GM12878 (cell line): ENCODE measurements around the gene NPSR1. TPM values are rescaled to one million over a fixed set of nuclear protein-coding genes. Genes with fewer than 3 reads are reported as not detected.

ENCODE experiments used
- ATAC-seq: fragments of 200-7000 bp; cut with Tn5 transposase; 3 replicates; pipeline ENCODE4 v1.9.1; 2020; ENCODE audit warnings: mild to moderate bottlenecking, moderate library complexity
- BruUV-seq: library from RNA; stranded (reverse); fragments of 400-500 nt; replicated peaks from 2 replicates; lab custom pipeline; 2021; lab: Mats Ljungman, UMichigan
- CTCF ChIA-PET: fragments of 300-600 bp; sonication (Branson Sonifier 250); formaldehyde crosslinking; extraction: SDS; loops from one replicate; lab custom pipeline; 2021; ENCODE audit warnings: inconsistent platforms; lab: Yijun Ruan, JAX
- POLR2A ChIA-PET: fragments of 350-600 bp; formaldehyde crosslinking; extraction: SDS; loops from one replicate; lab custom pipeline; 2021; ENCODE audit warnings: inconsistent platforms; lab: Charles Lee
- RAD21 ChIA-PET: fragments of 300-600 bp; sonication (Branson Sonifier 250); formaldehyde crosslinking; loops from one replicate; lab custom pipeline; 2023; ENCODE audit warnings: antibody characterized with exemption; ENCODE audit not compliant: unreplicated experiment; lab: Charles Lee
- SMC1A ChIA-PET: fragments of 300-600 bp; sonication (Branson Sonifier 250); formaldehyde crosslinking; loops from one replicate; lab custom pipeline; 2023; ENCODE audit not compliant: unreplicated experiment, uncharacterized antibody; lab: Charles Lee
- DNase-seq: peaks from one replicate; pipeline ENCODE4 v3.0.0-alpha.2; 2011; ENCODE audit warnings: low read depth, low spot score
- FAIRE-seq: peaks from 3 replicates; lab custom pipeline; 2011; peaks lifted over from hg19 to GRCh38; lab: Jason Lieb, UNC
- H2AFZ ChIP-seq: 2 replicates; pipeline ENCODE4 v1.6.0; 2011; ENCODE audit warnings: low read depth, low read length, control low read depth; ENCODE audit not compliant: control insufficient read depth
- H3K27ac ChIP-seq: 2 replicates; pipeline ENCODE4 v1.5.1; 2011; ENCODE audit warnings: control low read depth; ENCODE audit not compliant: control insufficient read depth, insufficient read depth
- H3K27me3 ChIP-seq, 2 experiments: replicated peaks in 1 of 2; 2 replicates each; pipeline versions ENCODE4 v1.6.0 to v1.6.1; 2011; ENCODE audit warnings: low read length in 1 of 2; ENCODE audit not compliant: control insufficient read depth in 2 of 2, insufficient read depth in 2 of 2
- H3K36me3 ChIP-seq, 2 experiments: 2 replicates each; pipeline ENCODE4 v1.5.1; 2011; ENCODE audit warnings: low read length in 1 of 2; ENCODE audit not compliant: control insufficient read depth in 2 of 2, insufficient read depth in 2 of 2
- H3K4me1 ChIP-seq: 2 replicates; pipeline ENCODE4 v1.6.1; 2011; ENCODE audit warnings: mild to moderate bottlenecking, low read length, moderate library complexity, mixed read lengths; ENCODE audit not compliant: control insufficient read depth, insufficient read depth
- H3K4me2 ChIP-seq: 2 replicates; pipeline ENCODE4 v1.6.0; 2011; ENCODE audit warnings: control low read depth; ENCODE audit not compliant: control insufficient read depth, insufficient read depth
- H3K4me3 ChIP-seq: fragments of 200-600 bp; sonication (generic); 2 replicates; pipeline ENCODE4 v1.5.1; 2016
- H3K79me2 ChIP-seq: 2 replicates; pipeline ENCODE4 v1.6.0; 2011; ENCODE audit warnings: low read length; ENCODE audit not compliant: control insufficient read depth, insufficient read depth
- H3K9ac ChIP-seq: 2 replicates; pipeline ENCODE4 v1.8.0; 2011; ENCODE audit warnings: low read length, control low read depth, mixed read lengths; ENCODE audit not compliant: control insufficient read depth, insufficient read depth
- H3K9me3 ChIP-seq: replicated peaks from 3 replicates; pipeline ENCODE4 v1.5.1; 2011; ENCODE audit warnings: mild to moderate bottlenecking, low read length; ENCODE audit not compliant: control insufficient read depth, insufficient read depth
- H4K20me1 ChIP-seq: 2 replicates; pipeline ENCODE4 v1.6.0; 2011; ENCODE audit not compliant: control insufficient read depth, insufficient read depth
- BACH1 ChIP-seq: fragments of 450-650 bp; IDR thresholded peaks from 2 replicates; pipeline ENCODE4 v1.6.1; 2017; ENCODE audit warnings: mild to moderate bottlenecking, borderline replicate concordance
- DPF2 ChIP-seq: fragments of 450-650 bp; IDR thresholded peaks from 2 replicates; pipeline ENCODE4 v1.6.1; 2017; ENCODE audit warnings: mild to moderate bottlenecking
- FOXM1 ChIP-seq: IDR thresholded peaks from 2 replicates; pipeline ENCODE4 v1.6.1; 2012; ENCODE audit warnings: low read depth, mild to moderate bottlenecking, inconsistent platforms, low read length, moderate library complexity
- KAT2A ChIP-seq: conservative IDR thresholded peaks from 2 replicates; pipeline ENCODE4 v1.6.1; 2011; ENCODE audit warnings: low read depth, low read length; ENCODE audit not compliant: control insufficient read depth
- MTA3 ChIP-seq: IDR thresholded peaks from 2 replicates; pipeline ENCODE4 v1.6.1; 2012; ENCODE audit warnings: low read length, inconsistent platforms, borderline replicate concordance
- SMAD1 ChIP-seq: fragments of 450-650 bp; IDR thresholded peaks from 2 replicates; pipeline ENCODE4 v1.6.1; 2018; ENCODE audit warnings: mild to moderate bottlenecking, low read depth; ENCODE audit not compliant: partially characterized antibody
- WRNIP1 ChIP-seq: IDR thresholded peaks from 2 replicates; pipeline ENCODE4 v1.6.1; 2011; ENCODE audit warnings: low read depth, low read length, improper control_type of control experiment, borderline replicate concordance
- in situ Hi-C: fragments of 300-500 bp; cut with MboI; formaldehyde crosslinking; loops from 9 replicates; pipeline ENCODE4 v1.14.3; 2018; ENCODE audit warnings: mixed read lengths
- intact Hi-C: fragments of 100-400 bp; cut with micrococcal nuclease; formaldehyde crosslinking; loops from one replicate; pipeline ENCODE4 v1.14.2; 2022; ENCODE audit not compliant: unreplicated experiment
- polyA plus RNA-seq, 11 experiments: library from polyadenylated mRNA; depleted of rRNA in 4 of 11; unstranded in 6 of 11; stranded (reverse) in 5 of 11; fragments of >200 nt; fragmentation: Nextera tagmentation in 4 of 11; fragmentation: Illumina TruSeq in 1 of 11; extraction: Ambion mirVana in 4 of 11; extraction: Trizol in 1 of 11; gene quantifications; 1 replicate in 1 of 11; 2 replicates in 10 of 11; pipeline versions ENCODE4 v1.2.1 to v1.2.3, GENCODE V29; 2011 to 2016; ENCODE audit warnings: inconsistent platforms in 2 of 11, missing spikeins in 2 of 11, low read depth in 1 of 11
- total RNA-seq, 4 experiments: library from RNA; depleted of rRNA in 3 of 4; stranded (reverse); fragments of >200 nt in 3 of 4; fragmentation: Illumina TruSeq in 1 of 4; extraction: Trizol in 1 of 4; gene quantifications; 2 replicates each; pipeline versions ENCODE4 v1.2.1 to v1.2.3, GENCODE V29; 2013 to 2021
- TF ChIP-seq, protein P1 (sequence below): fragments of 450-650 bp; formaldehyde crosslinking; IDR thresholded peaks from 2 replicates; pipeline ENCODE4 v1.5.0; 2022; ENCODE audit warnings: mild to moderate bottlenecking, missing genetic modification characterization
- TF ChIP-seq, protein P2 (sequence below): fragments of 450-650 bp; IDR thresholded peaks from 2 replicates; pipeline ENCODE4 v1.6.1; 2016; ENCODE audit warnings: mild to moderate bottlenecking, moderate library complexity, borderline replicate concordance
- TF ChIP-seq, protein P3 (sequence below): fragments of 450-650 bp; formaldehyde crosslinking; IDR thresholded peaks from 2 replicates; pipeline ENCODE4 v1.4.0; 2020; ENCODE audit warnings: mild to moderate bottlenecking, moderate library complexity

Gene NPSR1
- total and polyA plus RNA-seq, 10 of the 15 experiments (the other 5 are each of a cell fraction or from before 2014, with no cell fraction given): 0.20 TPM; not detected in 9

DNA sequence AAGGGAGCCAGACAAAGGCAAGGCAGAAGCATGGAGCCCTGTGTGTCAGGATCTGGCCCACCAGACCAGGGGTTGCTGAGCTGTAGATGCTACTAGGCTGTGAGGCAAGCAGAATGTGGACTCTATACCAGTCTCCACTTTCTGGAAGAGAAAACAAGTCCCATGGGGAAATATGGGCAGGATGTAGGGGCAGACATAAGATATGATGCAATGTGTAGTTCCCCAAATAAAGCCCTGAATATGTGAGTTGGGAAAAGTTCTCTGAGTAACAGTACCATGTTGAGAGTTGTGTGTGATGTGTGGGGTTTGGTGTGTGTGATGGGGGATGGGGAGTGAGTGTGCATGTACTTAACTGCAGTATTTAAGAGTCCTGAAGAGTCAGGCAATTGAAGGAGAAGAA is 62.3 kb downstream of the NPSR1 start:
- no peaks in the 10 kb centered on the region for H3K4me1 ChIP-seq
- no peak for ATAC-seq
- H3K4me2 ChIP-seq: no peak overlapping the region
- no peaks in the 10 kb centered on the region for H4K20me1 ChIP-seq
- H3K27ac ChIP-seq: no peak overlapping the region
- no peak for FAIRE-seq
- H3K79me2 ChIP-seq: no peaks in the 10 kb centered on the region
- no peaks in the 10 kb centered on the region for H3K9me3 ChIP-seq
- in situ Hi-C loops (no loop called here), intact Hi-C loops (no loop called here)
- RAD21 ChIA-PET: no interaction called here
- no peaks in the 10 kb centered on the region for H3K36me3 ChIP-seq
- H3K4me3 ChIP-seq: no peak overlapping the region
- no peak overlapping the region for H2AFZ ChIP-seq
- SMC1A ChIA-PET: interaction anchor here (3.2 to 3.4 kb wide), 2 partner anchors 13 to 15 kb away, joined by 16 read pairs; no protein-coding TSS in a partner anchor
- TF ChIP-seq KAT2A (no peak), FOXM1 (no peak), BACH1 (no peak), WRNIP1 (no peak), SMAD1 (no peak), MTA3 (no peak), DPF2 (no peak)
- TF ChIP-seq, protein P1, sequence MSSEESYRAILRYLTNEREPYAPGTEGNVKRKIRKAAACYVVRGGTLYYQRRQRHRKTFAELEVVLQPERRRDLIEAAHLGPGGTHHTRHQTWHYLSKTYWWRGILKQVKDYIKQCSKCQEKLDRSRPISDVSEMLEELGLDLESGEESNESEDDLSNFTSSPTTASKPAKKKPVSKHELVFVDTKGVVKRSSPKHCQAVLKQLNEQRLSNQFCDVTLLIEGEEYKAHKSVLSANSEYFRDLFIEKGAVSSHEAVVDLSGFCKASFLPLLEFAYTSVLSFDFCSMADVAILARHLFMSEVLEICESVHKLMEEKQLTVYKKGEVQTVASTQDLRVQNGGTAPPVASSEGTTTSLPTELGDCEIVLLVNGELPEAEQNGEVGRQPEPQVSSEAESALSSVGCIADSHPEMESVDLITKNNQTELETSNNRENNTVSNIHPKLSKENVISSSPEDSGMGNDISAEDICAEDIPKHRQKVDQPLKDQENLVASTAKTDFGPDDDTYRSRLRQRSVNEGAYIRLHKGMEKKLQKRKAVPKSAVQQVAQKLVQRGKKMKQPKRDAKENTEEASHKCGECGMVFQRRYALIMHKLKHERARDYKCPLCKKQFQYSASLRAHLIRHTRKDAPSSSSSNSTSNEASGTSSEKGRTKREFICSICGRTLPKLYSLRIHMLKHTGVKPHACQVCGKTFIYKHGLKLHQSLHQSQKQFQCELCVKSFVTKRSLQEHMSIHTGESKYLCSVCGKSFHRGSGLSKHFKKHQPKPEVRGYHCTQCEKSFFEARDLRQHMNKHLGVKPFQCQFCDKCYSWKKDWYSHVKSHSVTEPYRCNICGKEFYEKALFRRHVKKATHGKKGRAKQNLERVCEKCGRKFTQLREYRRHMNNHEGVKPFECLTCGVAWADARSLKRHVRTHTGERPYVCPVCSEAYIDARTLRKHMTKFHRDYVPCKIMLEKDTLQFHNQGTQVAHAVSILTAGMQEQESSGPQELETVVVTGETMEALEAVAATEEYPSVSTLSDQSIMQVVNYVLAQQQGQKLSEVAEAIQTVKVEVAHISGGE (CRISPR knock-in tag): no peak
- TF ChIP-seq, protein P2, sequence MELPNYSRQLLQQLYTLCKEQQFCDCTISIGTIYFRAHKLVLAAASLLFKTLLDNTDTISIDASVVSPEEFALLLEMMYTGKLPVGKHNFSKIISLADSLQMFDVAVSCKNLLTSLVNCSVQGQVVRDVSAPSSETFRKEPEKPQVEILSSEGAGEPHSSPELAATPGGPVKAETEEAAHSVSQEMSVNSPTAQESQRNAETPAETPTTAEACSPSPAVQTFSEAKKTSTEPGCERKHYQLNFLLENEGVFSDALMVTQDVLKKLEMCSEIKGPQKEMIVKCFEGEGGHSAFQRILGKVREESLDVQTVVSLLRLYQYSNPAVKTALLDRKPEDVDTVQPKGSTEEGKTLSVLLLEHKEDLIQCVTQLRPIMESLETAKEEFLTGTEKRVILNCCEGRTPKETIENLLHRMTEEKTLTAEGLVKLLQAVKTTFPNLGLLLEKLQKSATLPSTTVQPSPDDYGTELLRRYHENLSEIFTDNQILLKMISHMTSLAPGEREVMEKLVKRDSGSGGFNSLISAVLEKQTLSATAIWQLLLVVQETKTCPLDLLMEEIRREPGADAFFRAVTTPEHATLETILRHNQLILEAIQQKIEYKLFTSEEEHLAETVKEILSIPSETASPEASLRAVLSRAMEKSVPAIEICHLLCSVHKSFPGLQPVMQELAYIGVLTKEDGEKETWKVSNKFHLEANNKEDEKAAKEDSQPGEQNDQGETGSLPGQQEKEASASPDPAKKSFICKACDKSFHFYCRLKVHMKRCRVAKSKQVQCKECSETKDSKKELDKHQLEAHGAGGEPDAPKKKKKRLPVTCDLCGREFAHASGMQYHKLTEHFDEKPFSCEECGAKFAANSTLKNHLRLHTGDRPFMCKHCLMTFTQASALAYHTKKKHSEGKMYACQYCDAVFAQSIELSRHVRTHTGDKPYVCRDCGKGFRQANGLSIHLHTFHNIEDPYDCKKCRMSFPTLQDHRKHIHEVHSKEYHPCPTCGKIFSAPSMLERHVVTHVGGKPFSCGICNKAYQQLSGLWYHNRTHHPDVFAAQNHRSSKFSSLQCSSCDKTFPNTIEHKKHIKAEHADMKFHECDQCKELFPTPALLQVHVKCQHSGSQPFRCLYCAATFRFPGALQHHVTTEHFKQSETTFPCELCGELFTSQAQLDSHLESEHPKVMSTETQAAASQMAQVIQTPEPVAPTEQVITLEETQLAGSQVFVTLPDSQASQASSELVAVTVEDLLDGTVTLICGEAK: no peak
- TF ChIP-seq, protein P3, sequence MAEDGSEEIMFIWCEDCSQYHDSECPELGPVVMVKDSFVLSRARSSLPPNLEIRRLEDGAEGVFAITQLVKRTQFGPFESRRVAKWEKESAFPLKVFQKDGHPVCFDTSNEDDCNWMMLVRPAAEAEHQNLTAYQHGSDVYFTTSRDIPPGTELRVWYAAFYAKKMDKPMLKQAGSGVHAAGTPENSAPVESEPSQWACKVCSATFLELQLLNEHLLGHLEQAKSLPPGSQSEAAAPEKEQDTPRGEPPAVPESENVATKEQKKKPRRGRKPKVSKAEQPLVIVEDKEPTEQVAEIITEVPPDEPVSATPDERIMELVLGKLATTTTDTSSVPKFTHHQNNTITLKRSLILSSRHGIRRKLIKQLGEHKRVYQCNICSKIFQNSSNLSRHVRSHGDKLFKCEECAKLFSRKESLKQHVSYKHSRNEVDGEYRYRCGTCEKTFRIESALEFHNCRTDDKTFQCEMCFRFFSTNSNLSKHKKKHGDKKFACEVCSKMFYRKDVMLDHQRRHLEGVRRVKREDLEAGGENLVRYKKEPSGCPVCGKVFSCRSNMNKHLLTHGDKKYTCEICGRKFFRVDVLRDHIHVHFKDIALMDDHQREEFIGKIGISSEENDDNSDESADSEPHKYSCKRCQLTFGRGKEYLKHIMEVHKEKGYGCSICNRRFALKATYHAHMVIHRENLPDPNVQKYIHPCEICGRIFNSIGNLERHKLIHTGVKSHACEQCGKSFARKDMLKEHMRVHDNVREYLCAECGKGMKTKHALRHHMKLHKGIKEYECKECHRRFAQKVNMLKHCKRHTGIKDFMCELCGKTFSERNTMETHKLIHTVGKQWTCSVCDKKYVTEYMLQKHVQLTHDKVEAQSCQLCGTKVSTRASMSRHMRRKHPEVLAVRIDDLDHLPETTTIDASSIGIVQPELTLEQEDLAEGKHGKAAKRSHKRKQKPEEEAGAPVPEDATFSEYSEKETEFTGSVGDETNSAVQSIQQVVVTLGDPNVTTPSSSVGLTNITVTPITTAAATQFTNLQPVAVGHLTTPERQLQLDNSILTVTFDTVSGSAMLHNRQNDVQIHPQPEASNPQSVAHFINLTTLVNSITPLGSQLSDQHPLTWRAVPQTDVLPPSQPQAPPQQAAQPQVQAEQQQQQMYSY (CRISPR knock-in tag): no peak
- no peaks in the 10 kb centered on the region for H3K27me3 ChIP-seq
- H3K9ac ChIP-seq: no peak overlapping the region
- CTCF ChIA-PET: interaction anchor here (1.1 kb wide), 2 partner anchors 11 to 12 kb away, joined by 4 to 5 read pairs; no protein-coding TSS in a partner anchor
- no peak for DNase-seq
- no TSS peak for BruUV-seq
- POLR2A ChIA-PET: interaction anchor here (1.0 kb wide), 1 partner anchor 12 kb away, joined by 3 read pairs; no protein-coding TSS in a partner anchor
